DMS153 (cell line): ENCODE results near the gene CDK5RAP3.
"Not testable (repeated sequence)": the region's sequence is repeated elsewhere in the genome, so short reads cannot be mapped to it uniquely, and the experiment has no call there.

Experiments used
- DNase-seq: peaks from one replicate; lab custom pipeline; 2025; lab: John Stamatoyannopoulos, UW

CDK5RAP3 gene

GRCh38 chr17:47998044-47998443 is 27.1 kb downstream of the CDK5RAP3 start:
- DNase-seq = no peak

GRCh38 chr17:47999582-47999981 is 28.7 kb downstream of the CDK5RAP3 start:
- peak; percentile 11 for DNase-seq

GRCh38 chr17:48001197-48001596 is 30.3 kb downstream of the CDK5RAP3 start:
- DNase-seq = no peak

- not testable (repeated sequence) for DNase-seq
Observed at GRCh38 chr17:48001657-48002056, 30.7 kb downstream of the CDK5RAP3 start.

GRCh38 chr17:48002266-48002915 is 31.5 kb downstream of the CDK5RAP3 start:
- peak; percentile 15 for DNase-seq

GRCh38 chr17:48002916-48003416 is 32.1 kb downstream of the CDK5RAP3 start:
- no peak for DNase-seq

GRCh38 chr17:48003417-48004151 is 32.7 kb downstream of the CDK5RAP3 start:
- DNase-seq = no peak

- DNase-seq = no peak
Observed at GRCh38 chr17:48004983-48005382, 34.1 kb downstream of the CDK5RAP3 start.

GRCh38 chr17:48006936-48007709 is 36.2 kb downstream of the CDK5RAP3 start:
- DNase-seq = no peak

GRCh38 chr17:48010193-48010592 is 39.3 kb downstream of the CDK5RAP3 start:
- no peak for DNase-seq

- peak; percentile 50 for DNase-seq
Observed at GRCh38 chr17:48011405-48012150, 40.7 kb downstream of the CDK5RAP3 start.

GRCh38 chr17:48012151-48012520 is 41.2 kb downstream of the CDK5RAP3 start:
- DNase-seq = peak; percentile 59

GRCh38 chr17:48012654-48013053 is 41.7 kb downstream of the CDK5RAP3 start:
- DNase-seq = no peak

GRCh38 chr17:48013876-48014594 is 43.1 kb downstream of the CDK5RAP3 start:
- DNase-seq = no peak

GRCh38 chr17:48014595-48015111 is 43.7 kb downstream of the CDK5RAP3 start:
- peak; percentile 38 for DNase-seq

GRCh38 chr17:48016112-48016511 is 45.2 kb downstream of the CDK5RAP3 start:
- no peak for DNase-seq

GRCh38 chr17:48017817-48018158 is 46.9 kb downstream of the CDK5RAP3 start:
- DNase-seq = not testable (repeated sequence)

GRCh38 chr17:48021934-48022333 is 51.0 kb downstream of the CDK5RAP3 start:
- DNase-seq = no peak

- no peak for DNase-seq
Observed at GRCh38 chr17:48022901-48023300, 52.0 kb downstream of the CDK5RAP3 start.

GRCh38 chr17:48023400-48024148 is 52.7 kb downstream of the CDK5RAP3 start:
- peak; percentile 66 for DNase-seq
